Panc1 (cell line): ENCODE results near the gene ERBB3. TPM values are rescaled to one million over a fixed set of nuclear protein-coding genes. Genes with fewer than 3 reads are reported as not detected.
A peak's percentile ranks its signal among the peaks of the same experiment; 100 is the strongest.

Experiments used
- ATAC-seq: fragments of 200-7000 bp; cut with Tn5 transposase; 2 replicates; pipeline ENCODE4 v1.9.1; 2020; ENCODE audit warnings: mild to moderate bottlenecking, moderate library complexity
- BruUV-seq: library from RNA; stranded (reverse); fragments of 400-500 nt; replicated peaks from 2 replicates; lab custom pipeline; 2021; lab: Mats Ljungman, UMichigan
- CTCF ChIA-PET: fragments of 300-600 bp; sonication (Branson Sonifier 250); formaldehyde crosslinking; loops from one replicate; lab custom pipeline; 2022; ENCODE audit warnings: antibody characterized with exemption; lab: Charles Lee
- POLR2A ChIA-PET: fragments of 300-600 bp; sonication (Branson Sonifier 250); formaldehyde crosslinking; loops from one replicate; lab custom pipeline; 2022; ENCODE audit warnings: antibody characterized with exemption; lab: Charles Lee
- DNase-seq: peaks from one replicate; pipeline ENCODE4 v3.0.0-alpha.2; 2010; ENCODE audit warnings: low read depth, low spot score
- H3K27ac ChIP-seq: 2 replicates; pipeline ENCODE4 v1.5.1; 2011; ENCODE audit warnings: mild to moderate bottlenecking, low read length, inconsistent platforms
- H3K27me3 ChIP-seq: fragments of 200-500 bp; sonication (Bioruptor generic); 2 replicates; pipeline ENCODE4 v1.6.0; 2014; ENCODE audit warnings: low read length, inconsistent platforms; ENCODE audit not compliant: control insufficient read depth, insufficient read depth
- H3K36me3 ChIP-seq: fragments of 200-500 bp; sonication (Bioruptor generic); 2 replicates; pipeline ENCODE4 v1.5.1; 2014; ENCODE audit warnings: inconsistent platforms, mild to moderate bottlenecking, low read length, moderate library complexity; ENCODE audit not compliant: control insufficient read depth, insufficient read depth
- H3K4me1 ChIP-seq: 2 replicates; pipeline ENCODE4 v1.5.1; 2011; ENCODE audit warnings: inconsistent platforms, mild to moderate bottlenecking, low read length, moderate library complexity; ENCODE audit not compliant: control insufficient read depth, insufficient read depth
- H3K4me3 ChIP-seq, 2 experiments: 2 replicates each; pipeline ENCODE4 v1.5.1; 2011 to 2012; ENCODE audit warnings: low read depth in 2 of 2, low read length in 2 of 2, mild to moderate bottlenecking in 2 of 2, inconsistent platforms in 1 of 2, moderate library complexity in 1 of 2
- H3K9me3 ChIP-seq: fragments of 200-500 bp; sonication (Bioruptor generic); 2 replicates; pipeline ENCODE4 v1.5.1; 2014; ENCODE audit warnings: low read depth, mild to moderate bottlenecking, inconsistent platforms, low read length, moderate library complexity; ENCODE audit not compliant: control insufficient read depth, insufficient read depth
- CTCF ChIP-seq: fragments of 450-650 bp; IDR thresholded peaks from 2 replicates; pipeline ENCODE4 v1.5.1; 2017; ENCODE audit warnings: mild to moderate bottlenecking
- POLR2AphosphoS5 ChIP-seq: IDR thresholded peaks from 2 replicates; pipeline ENCODE4 v1.6.1; 2012; ENCODE audit warnings: mild to moderate bottlenecking, low read depth, low read length, moderate library complexity
- REST ChIP-seq, 2 experiments: IDR thresholded peaks; 2 replicates each; pipeline ENCODE4 v1.6.1; 2011 to 2012; ENCODE audit warnings: low read depth in 2 of 2, control low read depth in 1 of 2, low read length in 1 of 2, mild to moderate bottlenecking in 1 of 2, moderate library complexity in 1 of 2; ENCODE audit not compliant: insufficient read depth in 1 of 2
- SIN3A ChIP-seq: IDR thresholded peaks from 2 replicates; pipeline ENCODE4 v1.6.1; 2012; ENCODE audit warnings: low read depth, mild to moderate bottlenecking, low read length, moderate library complexity, borderline replicate concordance; ENCODE audit not compliant: insufficient read depth
- TCF7L2 ChIP-seq: IDR thresholded peaks from 2 replicates; pipeline ENCODE4 v1.6.1; 2011; ENCODE audit warnings: mild to moderate bottlenecking, low read depth, low read length, inconsistent platforms
- in situ Hi-C: cut with HindIII; loops from 2 replicates; pipeline ENCODE4 v1.10.0; 2016; ENCODE audit warnings: low sequenced_read_pairs, low pct_unique_long_range_greater_than_20kb
- intact Hi-C: fragments of 100-400 bp; cut with micrococcal nuclease; formaldehyde crosslinking; loops from one replicate; pipeline ENCODE4 v1.10.0; 2022; ENCODE audit not compliant: unreplicated experiment
- total RNA-seq: library from RNA; stranded (reverse); gene quantifications from one replicate; pipeline ENCODE4 v1.2.1, GENCODE V29; 2021; ENCODE audit not compliant: unreplicated experiment

The ERBB3 gene
- total RNA-seq, 1 experiment from 2014 or later, result 0.90 TPM

GRCh38 chr12:56103066-56103711 is 23.2 kb downstream of the ERBB3 start:
- Histone ChIP-seq H3K9me3 (no peaks in the 10 kb centered on the region), H3K36me3 (peaks cover 18% of the 10 kb centered on the region), H3K4me3 (peak overlapping the region; percentile 72 to 93), H3K4me1 (peaks cover 20% of the 10 kb centered on the region), H3K27me3 (no peaks in the 10 kb centered on the region; the same call in 1 of the 2 replicates), H3K27ac (peak overlapping the region; percentile 94)
- in situ Hi-C loops, result no loop called here
- intact Hi-C loops, result no loop called here
- DNase-seq (no peak), ATAC-seq (no peak)
- TF ChIP-seq SIN3A (no peak), POLR2AphosphoS5 (no peak), CTCF (no peak), TCF7L2 (no peak)
- CTCF ChIA-PET, result interaction anchor here (1.3 kb wide), 1 partner anchor 15 kb away, joined by 3 read pairs; no protein-coding TSS in a partner anchor
- BruUV-seq, result TSS peak; percentile 97
- POLR2A ChIA-PET, result interaction anchor here (0.6 to 1.4 kb wide), 2 partner anchors 15 to 54 kb away, joined by 3 read pairs; partner anchors contain the start of gene ZC3H10

GRCh38 chr12:56103823-56104108 is 23.8 kb downstream of the ERBB3 start:
- intact Hi-C loops (no loop called here), in situ Hi-C loops (no loop called here)
- H3K36me3 ChIP-seq, result peaks cover 23% of the 10 kb centered on the region
- H3K4me1 ChIP-seq, result peaks cover 20% of the 10 kb centered on the region
- no peaks in the 10 kb centered on the region; the same call in 1 of the 2 replicates for H3K27me3 ChIP-seq
- POLR2A ChIA-PET, result interaction anchor here (0.6 to 1.4 kb wide), 8 partner anchors 14 to 99 kb away, joined by 3 to 15 read pairs (median 4); partner anchors contain the start of gene ZC3H10
- H3K4me3 ChIP-seq, result peak overlapping the region; percentile 72 to 93
- CTCF ChIA-PET, result interaction anchor here (1.0 to 1.3 kb wide), 2 partner anchors 15 to 26 kb away, joined by 3 read pairs; no protein-coding TSS in a partner anchor
- TF ChIP-seq POLR2AphosphoS5 (no peak), SIN3A (0 out of 2 replicates have a peak, but pooled peaks have one; percentile 48), CTCF (no peak), REST (IDR thresholded peaks at IDR 0.05; ENCODE audit: insufficient read depth in 1 of 2, low read depth in 2 of 2, low read length in 1 of 2) (no peak), TCF7L2 (no peak)
- H3K9me3 ChIP-seq, result no peaks in the 10 kb centered on the region
- no TSS peak for BruUV-seq
- ATAC-seq, result no peak
- no peak for DNase-seq
- peak overlapping the region; percentile 94 for H3K27ac ChIP-seq
